GM12891 (cell line): Measurements from ENCODE around the gene CCDC177.

Source experiments
- POLR2A ChIP-seq: IDR thresholded peaks from 2 replicates; pipeline ENCODE4 v1.6.1; 2011; ENCODE audit warnings: low read depth, low read length, control low read depth
- POLR2AphosphoS5 ChIP-seq: IDR thresholded peaks from 2 replicates; pipeline ENCODE4 v1.6.1; 2011; ENCODE audit warnings: low read depth, low read length, control low read depth
- TAF1 ChIP-seq: IDR thresholded peaks from 2 replicates; pipeline ENCODE4 v1.6.1; 2011; ENCODE audit warnings: low read depth, low read length, control low read depth

GRCh38 chr14:69573205-69573830 lies 1.4 kb downstream of the CCDC177 start:
- TF ChIP-seq POLR2A (no peak), POLR2AphosphoS5 (no peak), TAF1 (no peak)
